Upper lobe of left lung (tissue), 4 donors: ENCODE measurements around the gene AGR3.

ENCODE experiments used
- CTCF ChIP-seq, 6 experiments: fragments of 450-650 bp in 4 of 6; fragments of 200-600 bp in 2 of 6; sonication (generic) in 2 of 6; IDR thresholded peaks; one replicate each; pipeline ENCODE4 v1.5.1; 2016 to 2019; ENCODE audit warnings: antibody characterized with exemption in 6 of 6
- EP300 ChIP-seq, 4 donors: sonication (generic); formaldehyde crosslinking; IDR thresholded peaks; one replicate each; pipeline ENCODE4 v1.5.1; 2017; ENCODE audit warnings: antibody characterized with exemption in 4 of 4, control low read depth in 2 of 4
- POLR2A ChIP-seq, 4 donors: fragments of 450-650 bp; IDR thresholded peaks; one replicate each; pipeline ENCODE4 v1.5.1; 2016 to 2017; ENCODE audit warnings: antibody characterized with exemption in 4 of 4, mild to moderate bottlenecking in 2 of 4
- POLR2AphosphoS5 ChIP-seq, 2 donors: sonication (generic); formaldehyde crosslinking; IDR thresholded peaks; one replicate each; pipeline ENCODE4 v1.5.1; 2017; ENCODE audit warnings: antibody characterized with exemption in 2 of 2

- no peak for TF ChIP-seq POLR2A (IDR thresholded peaks at IDR 0.05)
- no peak for TF ChIP-seq CTCF (IDR thresholded peaks at IDR 0.05)
- no peak for TF ChIP-seq POLR2AphosphoS5 (IDR thresholded peaks at IDR 0.05)
- TF ChIP-seq EP300 (IDR thresholded peaks at IDR 0.05) = no peak
These were observed 22.3 kb upstream of the AGR3 start for GRCh38 chr7:16904076-16904475.
